ENCODE measurements around the gene RTEL1.
"Not testable (repeated sequence)": the region's sequence is repeated elsewhere in the genome, so short reads cannot be mapped to it uniquely, and the experiment has no call there.

Gene RTEL1

DNA sequence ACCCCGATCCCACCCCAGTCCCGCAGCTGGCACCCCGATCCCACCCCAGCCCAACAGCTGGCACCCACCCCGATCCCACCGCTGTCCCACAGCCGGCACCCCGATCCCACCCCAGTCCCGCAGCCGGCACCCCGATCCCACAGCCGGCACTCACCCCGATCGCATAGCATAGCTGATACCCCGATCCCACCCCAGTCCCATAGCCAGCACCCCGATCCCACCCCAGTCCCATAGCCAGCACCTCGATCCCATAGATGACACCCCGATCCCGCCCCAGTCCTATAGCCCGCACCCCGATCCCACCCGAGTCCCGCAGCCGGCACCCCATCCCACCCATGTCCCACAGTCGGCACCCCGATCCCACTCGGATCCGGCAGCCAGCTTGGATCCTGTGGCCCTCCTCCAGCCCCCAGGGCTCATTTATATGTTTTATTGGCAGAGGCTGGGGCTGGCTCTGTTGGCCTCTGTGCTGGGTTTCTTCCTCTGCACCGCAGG, 30.3 kb upstream of the RTEL1 start:
- DNase-seq, result peak in 1 of 6 experiments; percentile 40

DNA sequence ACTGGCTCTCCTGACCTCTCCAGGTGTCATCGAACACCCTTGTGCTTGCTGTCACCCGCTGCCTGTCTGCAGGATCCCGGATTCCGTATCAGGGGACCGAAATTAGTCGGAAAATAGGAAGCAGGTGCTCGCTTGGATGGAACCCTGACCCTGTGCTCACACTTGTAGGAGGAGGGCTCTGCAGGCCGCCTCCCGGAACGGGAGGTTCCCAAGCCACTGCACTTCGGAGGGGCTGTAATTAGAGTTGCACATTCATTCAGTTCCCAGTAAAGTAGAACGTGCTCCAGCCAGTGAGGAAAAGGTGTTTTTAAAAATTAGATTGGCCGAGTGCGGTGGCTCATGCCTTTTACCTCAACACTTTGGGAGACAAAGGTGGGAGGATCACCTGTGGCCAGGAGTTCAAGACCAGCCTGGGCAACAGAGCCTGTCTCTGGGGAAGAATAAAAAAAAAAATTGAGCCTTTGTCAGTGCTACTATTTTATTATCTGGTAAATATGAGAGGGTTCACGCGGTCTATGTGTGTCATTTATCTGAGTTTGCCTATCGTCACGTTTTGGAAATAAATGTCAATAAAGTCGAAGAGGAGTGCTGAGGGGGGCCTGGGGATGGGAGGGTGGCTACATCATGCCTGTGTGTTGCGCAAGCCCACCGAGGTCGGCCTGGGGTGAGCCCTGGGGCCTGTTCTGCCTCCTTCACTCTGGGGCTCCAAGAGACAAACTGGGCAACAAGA, 29.7 kb upstream of the RTEL1 start:
- peak in 5 of 6 experiments; percentile 21 to 61 (median 40) for DNase-seq

DNA sequence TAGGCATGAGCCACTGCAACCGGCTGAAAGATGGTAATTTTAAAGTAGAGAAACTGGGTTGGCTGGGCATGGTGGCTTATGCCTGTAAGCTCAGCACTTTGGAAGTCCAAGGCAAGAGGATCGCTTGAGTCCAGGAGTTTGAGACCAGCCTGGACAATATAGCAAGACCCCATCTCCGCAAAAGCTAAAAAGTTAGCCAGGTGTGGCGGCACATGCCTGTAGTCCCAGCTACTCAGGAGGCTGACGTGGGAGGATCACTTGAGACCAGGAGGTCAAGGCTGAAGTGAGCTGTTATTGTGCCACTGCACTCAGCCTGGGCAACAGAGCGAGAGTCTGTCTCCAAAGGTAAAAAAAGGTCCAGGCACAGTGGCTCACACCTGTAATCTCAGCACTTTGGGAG, 27.2 kb upstream of the RTEL1 start:
- DNase-seq, result not testable (repeated sequence)

DNA sequence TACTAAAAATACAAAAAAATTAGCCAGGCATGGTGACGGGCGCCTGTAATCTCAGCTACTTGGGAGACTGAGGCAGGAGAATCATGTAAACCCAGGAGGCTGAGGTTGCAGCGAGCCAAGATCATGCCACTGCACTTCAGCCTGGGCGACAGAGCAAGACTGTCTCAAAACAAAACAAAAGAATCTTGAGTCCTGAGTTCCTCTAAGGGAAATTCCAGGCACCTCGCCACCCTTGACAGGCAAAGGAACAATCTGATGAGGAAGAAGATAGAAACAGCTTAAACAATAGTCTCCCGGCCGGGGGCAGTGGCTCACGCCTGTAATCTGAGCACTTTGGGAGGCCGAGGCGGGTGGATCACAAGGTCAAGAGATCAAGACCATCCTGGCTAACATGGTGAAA, 26.7 kb upstream of the RTEL1 start:
- not testable (repeated sequence) for DNase-seq

DNA sequence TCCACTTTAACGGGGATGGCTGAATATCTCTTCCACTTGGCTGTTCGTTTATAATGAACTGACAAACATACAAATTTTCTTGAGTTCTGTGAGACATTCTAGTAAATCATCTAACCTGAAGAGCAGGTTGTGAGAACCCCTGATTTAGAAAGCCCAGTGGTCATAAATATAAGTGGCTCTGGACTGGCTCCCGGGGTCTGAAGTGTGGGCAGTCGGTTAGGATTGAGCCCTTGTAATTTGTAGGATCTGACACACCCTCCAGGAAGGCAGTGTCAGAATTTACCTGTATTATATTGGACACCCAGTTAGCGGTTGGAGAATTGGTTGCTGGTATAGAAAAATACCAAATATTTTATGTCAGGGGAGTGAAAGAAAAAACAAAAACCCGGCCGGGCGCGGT, 24.4 kb upstream of the RTEL1 start:
- no peak for DNase-seq

DNA sequence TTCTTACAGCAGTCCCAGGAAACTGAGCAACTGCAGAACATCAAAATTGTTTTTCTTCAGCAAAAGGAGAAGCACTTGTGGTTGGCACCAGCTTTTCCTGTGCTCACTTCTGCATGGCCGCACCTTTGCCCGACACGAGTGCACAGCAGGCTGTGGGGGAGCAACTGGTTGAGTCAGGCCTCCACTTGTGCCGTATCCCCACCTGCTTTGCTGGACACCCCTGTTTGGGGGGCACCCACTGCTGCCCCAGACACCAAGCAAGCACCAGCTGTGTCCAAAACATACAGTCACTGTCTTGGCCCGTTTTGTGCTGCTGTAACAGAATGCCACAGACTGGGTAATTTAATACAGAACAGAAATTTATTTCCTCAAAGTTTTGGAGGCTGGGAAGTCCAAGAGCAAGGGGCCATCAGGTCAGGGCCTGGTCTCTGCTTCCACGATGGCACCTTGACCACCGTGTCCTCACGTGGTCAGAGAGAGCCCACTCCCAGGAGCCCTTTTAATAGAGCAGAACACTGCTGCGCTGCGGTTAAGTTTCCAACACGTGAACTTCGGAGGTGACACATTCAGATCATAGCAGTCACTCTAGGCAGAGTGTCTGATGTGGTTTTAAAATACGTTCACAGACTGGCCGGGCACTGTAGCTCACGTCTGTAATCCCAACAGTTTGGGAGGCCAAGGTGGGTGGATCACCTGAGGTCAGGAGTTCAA, 22.5 kb upstream of the RTEL1 start:
- peak; percentile 63 to 97 (median 80) for DNase-seq

DNA sequence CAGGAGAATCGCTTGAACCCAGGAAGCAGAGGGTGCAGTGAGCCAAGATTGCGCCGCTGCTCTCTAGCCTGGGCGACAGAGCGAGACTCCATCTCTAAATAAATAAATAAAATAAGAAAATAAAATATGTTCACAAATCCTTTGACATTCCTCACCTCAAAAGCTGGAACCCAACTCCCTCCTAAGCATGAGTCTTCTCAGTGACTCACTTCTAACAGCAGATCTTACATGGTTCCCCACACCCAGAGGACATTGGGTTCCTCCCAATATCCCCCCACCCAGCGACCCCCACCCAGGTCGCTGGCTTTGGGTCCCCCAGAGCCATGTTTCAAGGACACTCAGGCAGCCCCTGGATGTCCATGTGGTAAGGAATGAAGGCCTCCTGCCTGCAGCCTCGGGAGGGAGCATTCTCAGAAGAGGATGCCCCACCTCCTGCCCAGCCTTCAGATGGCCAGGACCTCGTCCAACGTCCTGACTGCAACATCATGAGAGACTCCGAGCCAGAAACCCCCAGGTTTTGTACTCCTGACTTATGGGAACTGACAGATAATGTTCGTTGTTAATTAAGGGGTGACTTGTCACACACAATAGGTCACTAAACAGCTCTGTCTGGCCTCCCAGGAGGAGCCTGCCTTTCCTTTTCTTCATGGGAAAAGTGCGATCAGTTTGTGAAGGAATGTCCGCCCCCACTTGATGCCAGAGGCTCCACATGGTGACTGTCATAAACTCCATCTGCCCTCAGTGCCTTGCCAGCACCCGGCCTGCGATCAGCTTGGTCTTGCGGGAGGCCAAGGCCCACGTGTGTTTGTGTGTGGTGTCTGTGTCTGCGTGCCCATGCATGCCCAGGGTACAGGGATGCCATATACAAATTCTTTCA, 21.1 kb upstream of the RTEL1 start:
- no peak for DNase-seq

DNA sequence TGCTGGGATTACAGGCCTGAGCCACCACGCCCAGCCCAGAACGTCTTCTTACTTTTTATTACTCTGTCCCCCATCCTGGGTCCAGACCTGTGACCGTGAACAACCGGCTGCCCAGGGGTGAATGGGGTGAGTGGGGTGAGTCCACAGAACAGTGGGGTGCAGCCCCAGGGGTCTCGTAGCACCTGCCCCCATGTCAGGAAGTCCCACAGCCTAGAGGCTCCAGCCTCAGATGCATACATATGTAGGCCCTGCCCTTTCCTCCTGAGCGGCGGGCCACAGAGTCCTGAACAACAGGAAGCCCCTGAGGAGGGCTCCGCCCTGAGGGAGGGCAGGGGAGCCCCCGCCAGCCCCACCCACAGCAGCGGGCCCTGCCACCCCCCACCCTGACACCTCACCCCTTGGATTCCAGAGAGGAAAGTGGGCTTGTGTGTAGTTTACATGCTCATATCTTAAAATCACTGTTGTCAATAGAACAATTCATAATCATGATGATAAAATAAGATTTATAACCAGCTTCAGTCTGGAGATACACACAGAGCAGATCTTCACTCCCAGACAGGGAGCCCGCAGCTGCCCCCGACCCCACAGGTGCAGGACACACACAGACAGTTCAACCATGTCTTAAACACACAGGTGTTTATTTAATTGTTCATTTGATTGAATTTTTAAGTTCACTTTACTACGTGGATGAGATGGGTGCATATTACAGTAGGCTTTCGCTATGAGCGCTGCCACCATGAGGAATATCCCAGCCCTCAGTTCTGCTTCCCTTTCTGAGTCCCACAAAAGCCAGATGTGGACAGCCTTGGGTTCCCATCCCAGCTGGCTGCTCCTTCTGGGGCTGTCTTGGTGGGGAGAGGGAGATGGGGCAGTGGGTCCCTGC, 18.8 kb upstream of the RTEL1 start:
- peak; percentile 64 to 87 (median 77) for DNase-seq

DNA sequence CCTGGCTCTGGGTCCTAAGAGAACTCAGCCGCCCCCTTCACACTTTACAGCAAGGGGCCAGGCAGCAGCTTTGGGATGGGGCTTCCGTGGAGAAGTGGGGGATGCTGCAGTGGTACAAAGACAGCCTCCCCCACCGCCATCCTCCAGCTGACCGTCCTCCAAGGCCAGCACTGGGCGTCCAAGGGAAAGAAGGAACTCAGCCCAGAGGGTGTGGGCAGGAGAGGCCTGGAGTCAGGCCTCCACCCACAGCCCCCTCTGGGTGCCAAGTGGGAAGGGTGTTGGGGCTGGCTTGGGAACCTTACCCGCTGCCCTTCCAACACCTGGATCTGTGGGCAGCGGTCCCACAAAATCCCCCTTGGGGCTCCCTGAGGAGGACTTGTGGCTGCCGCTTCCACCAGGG, 18.0 kb upstream of the RTEL1 start:
- DNase-seq, result no peak

DNA sequence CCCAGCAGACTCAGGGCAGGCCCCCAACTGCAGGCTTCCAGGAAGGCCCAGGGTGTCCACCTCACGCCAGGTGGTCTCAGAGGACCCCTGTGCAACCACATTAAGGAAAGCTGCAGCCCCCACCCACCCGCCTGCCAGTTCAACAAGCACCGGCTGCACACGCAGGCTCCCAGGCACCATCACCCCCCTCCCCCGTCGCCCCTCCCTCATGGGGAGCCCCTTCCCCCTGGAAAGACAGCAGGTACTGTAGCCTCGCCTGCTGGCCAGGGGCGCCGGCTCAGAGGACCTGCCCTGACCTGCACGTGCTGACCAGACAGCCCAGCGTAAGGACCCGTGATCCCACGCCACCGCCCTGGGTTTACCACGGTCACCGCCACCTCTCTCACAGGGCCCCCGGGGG, 17.4 kb upstream of the RTEL1 start:
- DNase-seq, result peak in 1 of 6 experiments; percentile 17

DNA sequence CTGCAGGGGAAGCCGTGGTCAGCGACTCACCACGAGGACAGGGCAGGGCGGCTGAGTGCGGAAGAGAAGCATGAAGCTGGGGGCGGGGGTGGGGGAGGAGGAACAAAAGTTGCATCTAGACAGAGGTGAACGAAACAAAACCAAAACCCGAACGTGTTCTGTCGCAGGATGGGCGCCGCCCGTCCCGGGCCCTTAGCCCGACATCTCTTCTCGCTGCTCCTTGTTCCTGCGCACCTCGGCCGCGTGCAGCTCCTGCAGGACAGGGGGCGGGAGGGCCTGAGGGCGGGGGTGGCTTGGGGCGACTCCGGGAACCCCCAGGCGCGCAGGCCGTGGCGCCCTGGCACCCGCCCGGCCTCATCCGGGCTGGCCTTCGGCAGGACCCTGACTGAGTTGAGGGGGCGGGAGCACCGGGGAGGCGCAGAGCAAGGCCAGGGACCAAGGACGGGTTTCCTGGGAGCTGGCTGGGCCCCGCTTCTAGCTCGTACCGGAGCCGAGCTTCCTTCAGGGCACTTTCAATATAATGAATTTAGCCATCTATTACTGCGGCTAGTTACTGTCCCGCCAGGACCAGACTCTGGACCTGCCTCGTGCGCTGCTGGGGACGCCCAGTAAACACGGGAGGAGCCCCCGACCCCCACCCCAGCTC, 16.8 kb upstream of the RTEL1 start:
- DNase-seq, result peak in 5 of 6 experiments; percentile 39 to 79 (median 50)

DNA sequence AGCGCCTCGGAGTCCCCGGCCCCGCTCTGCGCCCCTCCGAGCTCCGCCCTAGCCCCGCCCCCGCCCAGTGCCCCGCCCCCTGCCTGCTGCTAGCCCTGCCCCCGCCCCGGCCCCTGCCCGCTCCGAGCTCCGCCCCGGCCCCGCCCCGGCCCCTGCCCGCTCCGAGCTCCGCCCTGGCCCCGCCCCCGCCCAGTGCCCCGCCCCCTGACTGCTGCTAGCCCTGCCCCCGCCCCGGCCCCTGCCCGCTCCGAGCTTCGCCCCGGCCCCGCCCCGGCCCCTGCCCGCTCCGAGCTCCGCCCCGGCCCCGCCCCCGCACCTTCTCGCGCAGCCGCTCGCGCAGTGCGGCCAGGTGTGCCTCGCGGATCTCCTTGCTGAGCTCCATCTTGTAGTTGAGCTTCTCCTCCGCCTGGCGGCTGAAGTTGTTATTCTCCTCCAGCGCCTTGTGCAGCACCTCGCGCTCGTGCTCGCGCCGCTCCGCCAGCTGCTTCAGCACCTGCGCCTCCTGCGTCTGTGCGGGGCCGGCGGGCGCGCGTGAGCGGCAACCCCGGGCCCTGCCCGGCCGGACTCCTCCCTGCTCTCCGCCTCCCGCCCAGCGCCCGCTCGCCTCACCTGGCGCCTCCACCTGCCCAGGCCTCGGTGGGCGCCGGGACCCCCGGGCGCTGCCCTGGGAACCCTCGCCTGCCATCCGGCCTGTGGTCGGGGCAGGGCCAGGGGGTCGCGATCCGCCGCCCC, 16.2 kb upstream of the RTEL1 start:
- peak; percentile 95 to 100 (median 99) for DNase-seq

DNA sequence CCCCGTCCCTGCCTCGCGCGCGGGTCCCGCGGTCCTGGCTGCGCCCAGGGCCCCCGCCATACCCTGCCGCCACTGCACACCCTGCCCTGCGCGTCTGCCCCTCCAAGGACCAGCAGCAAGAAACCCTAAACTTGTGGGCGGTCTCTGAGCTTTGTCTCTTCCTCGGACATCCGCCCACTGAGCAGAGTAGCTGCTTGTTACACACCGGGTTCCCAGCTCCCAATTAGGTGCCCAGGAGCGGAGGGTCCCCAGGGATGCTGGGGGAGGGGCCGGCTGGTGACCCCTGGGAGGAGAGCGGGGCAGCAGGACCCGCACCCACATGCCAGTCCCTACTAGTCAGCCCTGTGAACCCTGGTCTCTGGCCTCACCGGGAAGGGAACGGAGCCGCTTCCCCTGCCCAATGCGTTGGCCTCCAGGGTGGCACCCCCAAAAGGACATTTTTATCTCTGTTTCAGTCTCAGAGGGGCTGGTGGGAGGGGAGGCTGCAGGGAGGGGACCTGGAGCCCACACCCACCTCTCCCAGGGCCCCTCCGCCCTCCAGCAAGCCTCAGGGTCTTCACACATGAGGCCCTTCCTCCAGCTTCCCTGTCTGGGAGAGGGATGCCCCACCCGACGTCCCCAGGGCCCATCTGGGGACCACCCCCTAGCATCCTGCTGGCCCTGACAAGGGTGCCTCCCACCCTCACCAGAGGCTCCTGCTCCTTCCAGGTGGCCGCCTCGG, 15.4 kb upstream of the RTEL1 start:
- DNase-seq, result no peak

DNA sequence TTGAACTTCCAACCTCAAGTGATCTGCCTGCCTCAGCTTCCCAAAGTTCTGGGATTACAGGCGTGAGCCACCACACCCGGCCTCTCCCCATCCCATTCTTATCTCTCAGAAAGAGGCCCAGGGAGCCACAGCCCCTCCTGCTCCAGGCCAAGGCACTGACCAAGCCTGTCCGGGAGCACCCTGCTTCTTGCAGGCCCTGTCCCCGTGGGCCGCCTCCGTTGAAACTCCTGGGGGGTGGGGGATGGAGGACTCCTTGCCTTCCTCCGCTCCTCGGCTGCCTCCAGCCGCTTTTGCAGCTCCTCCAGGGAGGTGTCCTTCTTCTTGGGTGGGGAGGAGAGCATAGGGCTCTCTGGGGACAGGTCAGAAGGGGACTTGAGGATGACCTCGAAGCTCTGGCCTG, 14.6 kb upstream of the RTEL1 start:
- no peak for DNase-seq

DNA sequence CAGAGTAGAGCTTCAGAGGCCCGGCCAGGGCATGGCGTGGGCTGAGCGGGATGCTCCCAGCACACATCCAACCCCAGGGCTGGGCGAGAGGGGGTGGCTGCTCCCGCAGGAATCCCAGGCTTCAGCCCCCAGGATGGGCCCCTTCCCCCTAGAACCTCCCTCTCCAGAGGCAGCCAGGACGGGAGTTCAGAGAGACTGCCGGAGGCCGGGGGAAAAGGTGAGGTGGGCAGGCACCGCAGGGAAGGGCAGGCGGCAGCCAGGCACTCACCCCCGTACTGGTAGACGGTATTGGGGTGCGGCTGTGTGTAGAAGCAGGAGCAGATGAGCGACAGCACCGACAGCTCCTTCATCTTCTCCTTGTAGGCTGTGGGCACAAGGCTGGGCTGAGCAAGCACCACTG, 14.2 kb upstream of the RTEL1 start:
- DNase-seq, result no peak

DNA sequence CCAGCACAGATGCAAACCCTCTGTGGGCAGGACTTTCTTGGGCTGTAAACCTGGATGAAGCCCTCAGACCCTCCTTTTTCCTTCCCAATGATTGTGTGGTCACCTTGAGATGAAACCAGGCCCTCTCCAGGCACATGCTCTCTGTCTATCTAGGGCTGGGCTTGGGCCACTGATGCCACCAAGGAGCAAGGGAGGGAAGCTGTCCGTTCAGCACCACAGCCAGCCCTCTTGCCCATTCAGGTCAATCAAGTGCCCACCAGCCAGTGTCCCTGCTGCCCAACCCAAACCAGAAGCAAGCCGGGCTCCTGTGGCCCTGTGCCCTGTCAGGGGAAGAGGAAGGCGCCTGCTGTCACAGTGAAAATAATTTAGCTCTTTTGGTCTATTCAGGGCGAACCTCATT, 12.9 kb upstream of the RTEL1 start:
- DNase-seq, result no peak

DNA sequence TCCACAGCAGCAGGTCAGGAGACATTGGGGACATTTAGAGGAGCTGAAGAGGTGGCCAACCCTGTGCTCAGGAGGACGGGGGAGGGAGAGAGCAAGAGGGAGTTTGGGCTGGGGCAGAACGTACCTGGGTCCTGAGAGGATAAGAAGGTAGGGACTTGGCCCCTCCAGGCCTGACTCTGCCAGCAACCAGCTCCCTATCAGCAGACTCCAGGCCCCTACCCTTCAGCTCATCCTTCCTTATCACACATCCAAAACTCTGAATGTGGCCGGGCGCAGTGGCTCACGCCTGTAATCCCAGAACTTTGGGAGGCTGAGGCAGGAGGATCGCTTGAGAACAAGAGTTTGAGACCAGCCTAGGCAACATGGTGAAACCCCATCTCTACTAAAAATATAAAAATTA, 9.9 kb upstream of the RTEL1 start:
- DNase-seq, result no peak

DNA sequence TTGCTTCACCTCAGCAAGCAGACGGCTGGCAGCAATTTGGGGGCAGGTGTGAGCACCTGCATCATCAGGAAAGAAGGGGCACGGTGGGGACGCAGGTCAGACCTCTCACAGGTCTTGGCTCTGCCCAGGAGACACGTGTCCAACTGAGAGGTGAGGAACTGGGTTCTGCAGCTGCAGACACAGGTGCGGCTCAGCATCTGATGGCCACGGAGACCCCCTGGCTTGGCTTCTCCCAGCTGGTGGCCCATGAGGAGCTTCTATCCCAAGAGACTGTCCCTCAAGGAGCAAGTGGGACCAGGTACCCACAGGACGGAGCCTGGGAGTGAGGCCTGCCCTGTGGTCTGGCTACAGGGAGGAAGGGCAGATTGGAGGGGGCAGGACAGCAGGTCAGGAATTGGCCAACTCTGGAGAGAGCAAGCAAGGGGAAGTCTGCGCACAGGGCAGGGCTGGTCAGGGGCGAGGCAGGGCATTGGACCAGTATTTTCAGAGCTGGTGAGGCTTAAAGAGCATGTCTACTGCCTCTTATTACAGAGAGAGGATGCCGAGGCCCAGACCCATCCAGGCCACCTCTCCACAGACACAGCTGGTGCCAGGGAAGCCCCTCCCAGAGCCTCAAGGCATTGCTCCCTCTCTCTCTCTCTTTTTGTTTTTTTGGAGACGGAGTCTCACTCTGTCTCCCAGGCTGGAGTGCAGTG, 9.1 kb upstream of the RTEL1 start:
- DNase-seq, result no peak

DNA sequence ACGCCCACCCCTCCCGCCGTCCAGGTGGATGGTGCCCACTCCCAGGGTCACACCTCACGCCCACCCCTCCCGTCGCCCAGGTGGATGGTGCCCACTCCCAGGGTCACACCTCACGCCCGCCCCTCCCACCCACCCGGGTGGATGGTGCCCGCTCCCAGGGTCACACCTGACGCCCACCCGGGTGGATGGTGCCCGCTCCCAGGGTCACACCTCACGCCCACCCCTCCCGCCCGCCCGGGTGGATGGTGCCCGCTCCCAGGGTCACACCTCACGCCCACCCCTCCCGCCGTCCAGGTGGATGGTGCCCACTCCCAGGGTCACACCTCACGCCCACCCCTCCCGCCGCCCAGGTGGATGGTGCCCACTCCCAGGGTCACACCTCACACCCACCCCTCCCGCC, 7.6 kb upstream of the RTEL1 start:
- DNase-seq, result not testable (repeated sequence)

DNA sequence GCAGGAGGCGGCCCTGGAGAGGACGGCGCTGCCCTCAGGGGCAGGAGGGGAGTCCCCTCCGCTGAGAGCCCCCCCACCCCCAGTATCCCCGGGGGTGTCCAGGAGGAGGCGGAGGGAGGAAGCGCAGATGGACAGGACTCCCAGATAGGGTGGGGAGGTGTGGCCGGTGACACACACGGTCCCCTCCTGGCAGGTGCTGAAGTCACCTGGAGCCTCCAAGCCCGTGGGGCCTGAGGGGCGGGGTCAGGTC, 6.2 kb upstream of the RTEL1 start:
- peak in 3 of 6 experiments; percentile 24 to 56 (median 31) for DNase-seq
